Panc1 (cell line): ENCODE results near the gene RETSAT. TPM values are rescaled to one million over a fixed set of nuclear protein-coding genes. Genes with fewer than 3 reads are reported as not detected.

Source experiments
- ATAC-seq: fragments of 200-7000 bp; cut with Tn5 transposase; 2 replicates; pipeline ENCODE4 v1.9.1; 2020; ENCODE audit warnings: mild to moderate bottlenecking, moderate library complexity
- BruUV-seq: library from RNA; stranded (reverse); fragments of 400-500 nt; replicated peaks from 2 replicates; lab custom pipeline; 2021; lab: Mats Ljungman, UMichigan
- CTCF ChIA-PET: fragments of 300-600 bp; sonication (Branson Sonifier 250); formaldehyde crosslinking; loops from one replicate; lab custom pipeline; 2022; ENCODE audit warnings: antibody characterized with exemption; lab: Charles Lee
- POLR2A ChIA-PET: fragments of 300-600 bp; sonication (Branson Sonifier 250); formaldehyde crosslinking; loops from one replicate; lab custom pipeline; 2022; ENCODE audit warnings: antibody characterized with exemption; lab: Charles Lee
- DNase-seq: peaks from one replicate; pipeline ENCODE4 v3.0.0-alpha.2; 2010; ENCODE audit warnings: low read depth, low spot score
- H3K27ac ChIP-seq: 2 replicates; pipeline ENCODE4 v1.5.1; 2011; ENCODE audit warnings: mild to moderate bottlenecking, low read length, inconsistent platforms
- H3K27me3 ChIP-seq: fragments of 200-500 bp; sonication (Bioruptor generic); 2 replicates; pipeline ENCODE4 v1.6.0; 2014; ENCODE audit warnings: low read length, inconsistent platforms; ENCODE audit not compliant: control insufficient read depth, insufficient read depth
- H3K36me3 ChIP-seq: fragments of 200-500 bp; sonication (Bioruptor generic); 2 replicates; pipeline ENCODE4 v1.5.1; 2014; ENCODE audit warnings: inconsistent platforms, mild to moderate bottlenecking, low read length, moderate library complexity; ENCODE audit not compliant: control insufficient read depth, insufficient read depth
- H3K4me1 ChIP-seq: 2 replicates; pipeline ENCODE4 v1.5.1; 2011; ENCODE audit warnings: inconsistent platforms, mild to moderate bottlenecking, low read length, moderate library complexity; ENCODE audit not compliant: control insufficient read depth, insufficient read depth
- H3K4me3 ChIP-seq, 2 experiments: 2 replicates each; pipeline ENCODE4 v1.5.1; 2011 to 2012; ENCODE audit warnings: low read depth in 2 of 2, low read length in 2 of 2, mild to moderate bottlenecking in 2 of 2, inconsistent platforms in 1 of 2, moderate library complexity in 1 of 2
- H3K9me3 ChIP-seq: fragments of 200-500 bp; sonication (Bioruptor generic); 2 replicates; pipeline ENCODE4 v1.5.1; 2014; ENCODE audit warnings: low read depth, mild to moderate bottlenecking, inconsistent platforms, low read length, moderate library complexity; ENCODE audit not compliant: control insufficient read depth, insufficient read depth
- CTCF ChIP-seq: fragments of 450-650 bp; IDR thresholded peaks from 2 replicates; pipeline ENCODE4 v1.5.1; 2017; ENCODE audit warnings: mild to moderate bottlenecking
- POLR2AphosphoS5 ChIP-seq: IDR thresholded peaks from 2 replicates; pipeline ENCODE4 v1.6.1; 2012; ENCODE audit warnings: mild to moderate bottlenecking, low read depth, low read length, moderate library complexity
- SIN3A ChIP-seq: IDR thresholded peaks from 2 replicates; pipeline ENCODE4 v1.6.1; 2012; ENCODE audit warnings: low read depth, mild to moderate bottlenecking, low read length, moderate library complexity, borderline replicate concordance; ENCODE audit not compliant: insufficient read depth
- TCF7L2 ChIP-seq: IDR thresholded peaks from 2 replicates; pipeline ENCODE4 v1.6.1; 2011; ENCODE audit warnings: mild to moderate bottlenecking, low read depth, low read length, inconsistent platforms
- in situ Hi-C: cut with HindIII; loops from 2 replicates; pipeline ENCODE4 v1.10.0; 2016; ENCODE audit warnings: low sequenced_read_pairs, low pct_unique_long_range_greater_than_20kb
- intact Hi-C: fragments of 100-400 bp; cut with micrococcal nuclease; formaldehyde crosslinking; loops from one replicate; pipeline ENCODE4 v1.10.0; 2022; ENCODE audit not compliant: unreplicated experiment
- total RNA-seq: library from RNA; stranded (reverse); gene quantifications from one replicate; pipeline ENCODE4 v1.2.1, GENCODE V29; 2021; ENCODE audit not compliant: unreplicated experiment
- TF ChIP-seq, protein P1 (sequence below), 2 experiments: IDR thresholded peaks; 2 replicates each; pipeline ENCODE4 v1.6.1; 2011 to 2012; ENCODE audit warnings: low read depth in 2 of 2, control low read depth in 1 of 2, low read length in 1 of 2, mild to moderate bottlenecking in 1 of 2, moderate library complexity in 1 of 2; ENCODE audit not compliant: insufficient read depth in 1 of 2

The RETSAT gene
- total RNA-seq, 1 experiment from 2014 or later: 50.9 TPM

DNA sequence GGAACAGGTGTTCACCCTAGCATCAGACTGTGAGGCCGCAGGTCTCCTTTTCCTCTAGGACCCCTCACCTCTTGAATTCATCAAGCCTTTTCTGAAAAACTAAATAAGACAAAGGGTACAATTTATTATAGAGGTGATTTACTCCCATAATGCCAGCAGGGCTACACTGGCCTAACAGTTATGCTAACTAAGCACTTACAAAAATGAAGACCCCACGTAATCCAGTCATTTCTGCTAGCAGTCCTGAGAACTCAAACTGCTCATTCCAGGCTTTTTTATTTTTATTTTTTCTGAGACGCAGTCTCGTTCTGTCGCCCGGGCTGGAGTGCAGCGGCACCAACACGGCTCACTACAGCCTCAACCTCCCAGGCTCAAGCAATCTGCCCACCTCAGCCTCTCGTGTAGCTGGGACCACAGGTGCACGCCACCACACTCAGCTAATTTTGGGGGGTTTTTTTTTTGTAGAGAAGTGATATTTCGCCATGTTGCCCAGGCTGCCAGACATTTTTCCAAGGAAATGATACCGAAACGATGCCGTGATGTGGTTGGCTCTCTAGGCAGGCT lies 41.7 kb upstream of the RETSAT start:
- POLR2A ChIA-PET: no interaction called here
- intact Hi-C loops: no loop called here
- TF ChIP-seq POLR2AphosphoS5: no peak
- TF ChIP-seq, protein P1, sequence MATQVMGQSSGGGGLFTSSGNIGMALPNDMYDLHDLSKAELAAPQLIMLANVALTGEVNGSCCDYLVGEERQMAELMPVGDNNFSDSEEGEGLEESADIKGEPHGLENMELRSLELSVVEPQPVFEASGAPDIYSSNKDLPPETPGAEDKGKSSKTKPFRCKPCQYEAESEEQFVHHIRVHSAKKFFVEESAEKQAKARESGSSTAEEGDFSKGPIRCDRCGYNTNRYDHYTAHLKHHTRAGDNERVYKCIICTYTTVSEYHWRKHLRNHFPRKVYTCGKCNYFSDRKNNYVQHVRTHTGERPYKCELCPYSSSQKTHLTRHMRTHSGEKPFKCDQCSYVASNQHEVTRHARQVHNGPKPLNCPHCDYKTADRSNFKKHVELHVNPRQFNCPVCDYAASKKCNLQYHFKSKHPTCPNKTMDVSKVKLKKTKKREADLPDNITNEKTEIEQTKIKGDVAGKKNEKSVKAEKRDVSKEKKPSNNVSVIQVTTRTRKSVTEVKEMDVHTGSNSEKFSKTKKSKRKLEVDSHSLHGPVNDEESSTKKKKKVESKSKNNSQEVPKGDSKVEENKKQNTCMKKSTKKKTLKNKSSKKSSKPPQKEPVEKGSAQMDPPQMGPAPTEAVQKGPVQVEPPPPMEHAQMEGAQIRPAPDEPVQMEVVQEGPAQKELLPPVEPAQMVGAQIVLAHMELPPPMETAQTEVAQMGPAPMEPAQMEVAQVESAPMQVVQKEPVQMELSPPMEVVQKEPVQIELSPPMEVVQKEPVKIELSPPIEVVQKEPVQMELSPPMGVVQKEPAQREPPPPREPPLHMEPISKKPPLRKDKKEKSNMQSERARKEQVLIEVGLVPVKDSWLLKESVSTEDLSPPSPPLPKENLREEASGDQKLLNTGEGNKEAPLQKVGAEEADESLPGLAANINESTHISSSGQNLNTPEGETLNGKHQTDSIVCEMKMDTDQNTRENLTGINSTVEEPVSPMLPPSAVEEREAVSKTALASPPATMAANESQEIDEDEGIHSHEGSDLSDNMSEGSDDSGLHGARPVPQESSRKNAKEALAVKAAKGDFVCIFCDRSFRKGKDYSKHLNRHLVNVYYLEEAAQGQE (IDR thresholded peaks at IDR 0.05; ENCODE audit: insufficient read depth in 1 of 2, low read depth in 2 of 2, low read length in 1 of 2): no peak
- no peak for TF ChIP-seq TCF7L2
- TF ChIP-seq CTCF: no peak
- no peak for TF ChIP-seq SIN3A
- H3K27me3 ChIP-seq: no peaks in the 10 kb centered on the region
- ATAC-seq: no peak
- no peaks in the 10 kb centered on the region for H3K4me1 ChIP-seq
- CTCF ChIA-PET: no interaction called here
- no peak overlapping the region for H3K27ac ChIP-seq
- no peaks in the 10 kb centered on the region for H3K9me3 ChIP-seq
- in situ Hi-C loops: no loop called here
- BruUV-seq: no TSS peak
- 0 out of 2 replicates have a peak, but pooled peaks cover under 1% of the 10 kb centered on the region for H3K36me3 ChIP-seq
- H3K4me3 ChIP-seq: no peak overlapping the region
- no peak for DNase-seq

DNA sequence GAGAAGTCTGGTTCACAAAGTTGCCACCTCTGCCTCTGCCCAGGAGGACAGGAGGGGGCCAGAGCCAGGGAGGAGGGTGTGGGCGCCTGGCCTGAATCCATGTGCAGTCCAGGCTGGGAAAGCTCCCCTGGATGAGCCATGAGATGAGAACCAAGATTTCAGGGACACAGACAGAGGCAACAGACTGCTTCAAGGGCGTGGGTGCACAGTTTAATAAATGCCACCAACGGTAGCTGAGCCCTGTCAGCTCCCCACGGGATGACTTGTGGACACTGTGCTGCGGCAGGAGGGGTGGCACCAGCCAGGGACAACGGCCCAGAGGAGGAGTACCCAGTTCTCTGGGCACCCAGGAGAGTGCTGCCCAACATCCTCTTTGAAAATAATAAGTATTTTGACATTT lies 40.6 kb upstream of the RETSAT start:
- H3K4me3 ChIP-seq: no peak overlapping the region
- intact Hi-C loops (no loop called here), in situ Hi-C loops (no loop called here)
- TF ChIP-seq POLR2AphosphoS5 (no peak), TCF7L2 (no peak), SIN3A (no peak), CTCF (no peak)
- TF ChIP-seq, protein P1 (IDR thresholded peaks at IDR 0.05; ENCODE audit: insufficient read depth in 1 of 2, low read depth in 2 of 2, low read length in 1 of 2): no peak
- no peaks in the 10 kb centered on the region for H3K4me1 ChIP-seq
- BruUV-seq: no TSS peak
- H3K9me3 ChIP-seq: no peaks in the 10 kb centered on the region
- no peak for ATAC-seq
- no peaks in the 10 kb centered on the region for H3K27me3 ChIP-seq
- DNase-seq: no peak
- H3K36me3 ChIP-seq: 0 out of 2 replicates have a peak, but pooled peaks cover 2% of the 10 kb centered on the region
- H3K27ac ChIP-seq: no peak overlapping the region
- ChIA-PET POLR2A (interaction anchor here (0.6 kb wide), 1 partner anchor 144 kb away, joined by 9 read pairs; the partner anchor contains the start of gene MAT2A), CTCF (no interaction called here)
